ENCODE data around the gene TRPV4.

Gene TRPV4

GRCh38 chr12:109781668-109782325, 51.4 kb downstream of the TRPV4 start:
- no peak for DNase-seq (ENCODE audit: low read depth, low spot score)

- DNase-seq (ENCODE audit: low read depth, low spot score): no peak
These were observed 53.8 kb downstream of the TRPV4 start for GRCh38 chr12:109779382-109779781.

GRCh38 chr12:109778684-109779083, 54.5 kb downstream of the TRPV4 start:
- DNase-seq (ENCODE audit: low read depth, low spot score): no peak

GRCh38 chr12:109777544-109777943, 55.7 kb downstream of the TRPV4 start:
- no peak for DNase-seq (ENCODE audit: low read depth, low spot score)

GRCh38 chr12:109776624-109777023, 56.6 kb downstream of the TRPV4 start:
- no peak for DNase-seq (ENCODE audit: low read depth, low spot score)

GRCh38 chr12:109775172-109775881, 57.9 kb downstream of the TRPV4 start:
- DNase-seq (ENCODE audit: low read depth, low spot score): peak; percentile 28

GRCh38 chr12:109773384-109774011, 59.7 kb downstream of the TRPV4 start:
- DNase-seq (ENCODE audit: low read depth, low spot score): no peak

- no peak for DNase-seq (ENCODE audit: low read depth, low spot score)
These were observed 60.4 kb downstream of the TRPV4 start for GRCh38 chr12:109772622-109773321.

GRCh38 chr12:109771746-109772621, 61.2 kb downstream of the TRPV4 start:
- DNase-seq (ENCODE audit: low read depth, low spot score): no peak

- DNase-seq (ENCODE audit: low read depth, low spot score): no peak
These were observed 62.1 kb downstream of the TRPV4 start for GRCh38 chr12:109770861-109771670.

- no peak for DNase-seq (ENCODE audit: low read depth, low spot score)
These were observed 62.9 kb downstream of the TRPV4 start for GRCh38 chr12:109770104-109770860.

- DNase-seq (ENCODE audit: low read depth, low spot score): no peak
These were observed 64.1 kb downstream of the TRPV4 start for GRCh38 chr12:109768901-109769670.

- DNase-seq (ENCODE audit: low read depth, low spot score): no peak
These were observed 65.0 kb downstream of the TRPV4 start for GRCh38 chr12:109767991-109768900.

GRCh38 chr12:109767456-109767855, 65.7 kb downstream of the TRPV4 start:
- no peak for DNase-seq (ENCODE audit: low read depth, low spot score)

- no peak for DNase-seq (ENCODE audit: low read depth, low spot score)
These were observed 66.9 kb downstream of the TRPV4 start for GRCh38 chr12:109766251-109766778.

- no peak for DNase-seq (ENCODE audit: low read depth, low spot score)
These were observed 67.8 kb downstream of the TRPV4 start for GRCh38 chr12:109765446-109765810.

- DNase-seq (ENCODE audit: low read depth, low spot score): no peak
These were observed 68.3 kb downstream of the TRPV4 start for GRCh38 chr12:109764776-109765445.

Data from smooth muscle cell of the brain vasculature (primary cell).